Measurements from ENCODE around the gene RBM10.

Gene RBM10

GRCh38 chrX:47214435-47215077 is 69.5 kb downstream of the RBM10 start:
- no peak overlapping the region for H3K27ac ChIP-seq
- DNase-seq, result no peak
- peaks cover 68% of the 10 kb centered on the region for H3K36me3 ChIP-seq (replicated peaks)
- TF ChIP-seq CTCF (IDR thresholded peaks at IDR 0.05; ENCODE audit: low read depth, low read length, missing control alignments), result no peak
- in situ Hi-C loops (cut with HindIII; ENCODE audit: low pct_ligation_motif_present, low sequenced_read_pairs), result no loop called here
- no peak overlapping the region for H3K4me3 ChIP-seq (ENCODE audit: low read depth, low read length)
- no peaks in the 10 kb centered on the region for H3K27me3 ChIP-seq (replicated peaks)

GRCh38 chrX:47215291-47215900 is 70.4 kb downstream of the RBM10 start:
- H3K27ac ChIP-seq, result no peak overlapping the region
- in situ Hi-C loops (cut with HindIII; ENCODE audit: low pct_ligation_motif_present, low sequenced_read_pairs), result no loop called here
- TF ChIP-seq CTCF (IDR thresholded peaks at IDR 0.05; ENCODE audit: low read depth, low read length, missing control alignments), result no peak
- H3K36me3 ChIP-seq (replicated peaks), result peaks cover 60% of the 10 kb centered on the region
- DNase-seq, result no peak
- no peaks in the 10 kb centered on the region for H3K27me3 ChIP-seq (replicated peaks)
- no peak overlapping the region for H3K4me3 ChIP-seq (ENCODE audit: low read depth, low read length)

- Histone ChIP-seq H3K27ac (peak overlapping the region; percentile 76), H3K4me3 (ENCODE audit: low read depth, low read length) (no peak overlapping the region), H3K27me3 (replicated peaks) (no peaks in the 10 kb centered on the region), H3K36me3 (replicated peaks) (peaks cover 49% of the 10 kb centered on the region)
- in situ Hi-C loops (cut with HindIII; ENCODE audit: low pct_ligation_motif_present, low sequenced_read_pairs), result no loop called here
- no peak for TF ChIP-seq CTCF (IDR thresholded peaks at IDR 0.05; ENCODE audit: low read depth, low read length, missing control alignments)
- DNase-seq, result no peak
Measured at GRCh38 chrX:47216393-47216925, 71.4 kb downstream of the RBM10 start.

- no peak for TF ChIP-seq CTCF (IDR thresholded peaks at IDR 0.05; ENCODE audit: low read depth, low read length, missing control alignments)
- in situ Hi-C loops (cut with HindIII; ENCODE audit: low pct_ligation_motif_present, low sequenced_read_pairs), result no loop called here
- Histone ChIP-seq H3K27me3 (replicated peaks) (no peaks in the 10 kb centered on the region), H3K4me3 (ENCODE audit: low read depth, low read length) (peak overlapping the region; percentile 17), H3K27ac (peak overlapping the region; percentile 76), H3K36me3 (replicated peaks) (peaks cover 42% of the 10 kb centered on the region)
- peak; percentile 40 for DNase-seq
Measured at GRCh38 chrX:47217121-47217851, 72.3 kb downstream of the RBM10 start.

- TF ChIP-seq CTCF (IDR thresholded peaks at IDR 0.05; ENCODE audit: low read depth, low read length, missing control alignments), result no peak
- DNase-seq, result peak; percentile 100
- H3K27me3 ChIP-seq (replicated peaks), result no peaks in the 10 kb centered on the region
- peak overlapping the region; percentile 74 for H3K4me3 ChIP-seq (ENCODE audit: low read depth, low read length)
- in situ Hi-C loops (cut with HindIII; ENCODE audit: low pct_ligation_motif_present, low sequenced_read_pairs), result no loop called here
- H3K27ac ChIP-seq, result peak overlapping the region; percentile 98
- H3K36me3 ChIP-seq (replicated peaks), result peaks cover 36% of the 10 kb centered on the region
Measured at GRCh38 chrX:47217852-47218279, 72.8 kb downstream of the RBM10 start.

Measured in brain microvascular endothelial cell (primary cell).